UCSD-AML1 (cell line): Measurements from ENCODE around the gene UBE4B.
"Not testable (repeated sequence)": the region's sequence is repeated elsewhere in the genome, so short reads cannot be mapped to it uniquely, and the experiment has no call there.

Source experiments
- DNase-seq: peaks from one replicate; lab custom pipeline; 2025; ENCODE audit not compliant: unreplicated experiment; lab: John Stamatoyannopoulos, UW

UBE4B gene

DNA sequence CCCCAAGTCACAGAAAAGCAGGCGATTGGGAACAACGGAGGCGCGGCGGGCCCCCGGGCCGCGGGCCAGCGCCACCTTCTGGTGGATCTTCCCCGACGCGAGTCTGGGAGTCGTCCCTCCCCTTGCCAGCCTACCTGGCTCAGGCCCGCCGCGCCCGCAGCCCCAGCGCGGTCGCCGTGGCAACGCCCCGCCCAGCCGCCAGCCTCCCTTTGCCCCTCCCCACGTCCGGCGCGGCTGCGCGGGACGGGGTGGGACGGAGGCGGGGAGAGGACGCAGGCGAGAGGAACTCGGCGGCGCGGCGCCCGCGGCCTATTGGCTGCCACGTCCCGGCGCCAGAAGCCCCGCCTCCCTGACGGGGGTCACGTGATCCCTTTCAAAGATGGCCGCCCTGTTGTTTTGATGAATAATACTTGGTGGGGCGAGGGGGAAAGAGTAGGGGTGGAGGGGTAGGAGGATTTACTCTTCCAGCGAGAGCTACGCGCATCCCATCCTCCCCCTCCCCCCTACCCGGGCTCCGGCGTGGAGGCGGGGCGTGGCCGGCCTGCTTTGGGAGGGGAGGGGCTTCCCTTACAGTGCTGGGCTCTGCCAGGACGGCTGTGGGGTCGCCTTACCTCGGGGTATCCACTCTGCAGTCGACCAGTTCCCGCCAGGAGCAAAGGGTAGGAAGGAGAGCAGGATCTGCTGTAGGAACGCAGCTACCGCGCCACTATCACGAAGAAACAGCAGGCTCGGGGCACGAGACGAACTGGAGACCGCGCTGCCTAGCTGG is at the start of gene UBE4B:
Gene UBE4B, plus strand, starts transcription at position 369 of the 769 bp plus-strand sequence. CDS start 713 bp downstream, outside the sequence.
- DNase-seq = peak; percentile 99

DNA sequence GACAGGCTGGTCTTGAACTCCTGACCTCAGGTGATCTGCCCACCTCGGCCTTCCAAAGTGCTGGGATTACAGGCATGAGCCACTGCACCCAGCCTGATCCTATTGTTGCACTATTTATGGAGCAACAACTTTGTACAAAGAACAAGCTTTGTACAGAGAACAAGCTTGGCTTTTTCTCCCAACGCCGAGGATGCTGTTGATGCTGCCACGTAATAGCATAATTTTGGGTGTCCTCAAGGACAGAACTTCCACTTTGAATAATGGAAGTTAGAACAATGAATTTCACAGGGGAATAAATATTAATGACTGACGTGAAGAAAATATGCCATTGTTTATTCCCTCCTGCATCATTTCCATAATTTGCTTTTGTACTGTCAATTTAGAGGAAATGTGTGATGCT is 48.5 kb upstream of the UBE4B start:
- no peak for DNase-seq

- no peak for DNase-seq
Observed at GRCh38 chr1:9985001-9985400, 47.8 kb upstream of the UBE4B start.

GRCh38 chr1:9989773-9990172 is 43.0 kb upstream of the UBE4B start:
- no peak for DNase-seq

DNA sequence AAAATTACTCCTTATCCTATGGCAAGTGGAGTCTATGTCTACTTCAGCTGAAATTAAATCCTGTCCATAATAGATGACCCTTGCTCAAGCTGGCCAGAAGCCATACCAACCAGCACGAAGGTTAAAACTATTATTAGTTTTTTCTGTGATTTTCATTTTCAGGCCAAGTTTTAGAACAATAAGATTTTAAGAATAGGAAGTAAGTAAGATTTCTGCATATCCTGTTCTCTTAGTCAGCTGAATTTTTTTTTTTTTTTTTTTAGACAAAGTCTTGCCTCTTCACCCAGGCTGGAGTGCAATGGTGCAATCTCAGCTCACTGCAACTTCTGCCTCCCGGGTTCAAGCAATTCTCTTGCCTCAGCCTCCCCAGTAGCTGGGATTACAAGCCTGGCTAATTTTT is 41.8 kb upstream of the UBE4B start:
- DNase-seq = no peak

- no peak for DNase-seq
Observed at GRCh38 chr1:9992910-9993309, 39.8 kb upstream of the UBE4B start.

- DNase-seq = no peak
Observed at GRCh38 chr1:9993561-9994075, 39.1 kb upstream of the UBE4B start.

- DNase-seq = no peak
Observed at GRCh38 chr1:9996624-9997582, 35.9 kb upstream of the UBE4B start, which contains the start of gene RBP7. TSS of gene RBP7 (plus strand) at chr1:9997228. CDS start at chr1:9997259, 31 bp downstream.

DNA sequence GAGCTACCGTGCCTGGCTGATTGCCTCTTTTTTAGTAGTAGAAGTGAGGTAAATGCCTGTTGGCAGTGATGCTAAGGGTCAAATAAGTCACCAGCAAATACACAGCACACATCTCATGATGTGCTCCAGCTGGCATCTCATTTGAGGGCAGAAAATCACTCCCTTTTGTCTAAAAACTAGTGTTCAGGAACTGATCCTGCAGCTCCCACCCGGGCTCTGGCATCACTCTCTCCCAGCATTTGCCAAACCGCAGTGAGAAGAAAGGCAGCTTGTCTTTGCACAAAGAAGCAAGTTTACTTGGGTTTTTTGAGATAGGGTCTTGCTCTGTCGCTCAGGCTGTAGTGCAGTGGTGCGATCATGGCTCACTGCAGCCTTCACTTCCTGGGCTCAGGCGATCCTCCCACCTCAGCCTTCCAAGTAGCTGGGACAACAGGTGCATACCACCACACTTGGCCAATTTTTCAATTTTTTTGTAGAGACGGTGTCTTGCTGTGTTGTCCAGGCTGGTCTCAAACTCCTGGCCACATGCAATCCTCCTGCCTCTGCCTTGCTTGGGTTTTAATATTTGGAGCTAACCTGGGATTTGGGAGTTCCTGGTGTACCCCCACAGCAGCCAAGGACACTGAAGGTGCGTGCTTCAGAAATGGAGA is 31.6 kb upstream of the UBE4B start:
- DNase-seq = no peak

DNA sequence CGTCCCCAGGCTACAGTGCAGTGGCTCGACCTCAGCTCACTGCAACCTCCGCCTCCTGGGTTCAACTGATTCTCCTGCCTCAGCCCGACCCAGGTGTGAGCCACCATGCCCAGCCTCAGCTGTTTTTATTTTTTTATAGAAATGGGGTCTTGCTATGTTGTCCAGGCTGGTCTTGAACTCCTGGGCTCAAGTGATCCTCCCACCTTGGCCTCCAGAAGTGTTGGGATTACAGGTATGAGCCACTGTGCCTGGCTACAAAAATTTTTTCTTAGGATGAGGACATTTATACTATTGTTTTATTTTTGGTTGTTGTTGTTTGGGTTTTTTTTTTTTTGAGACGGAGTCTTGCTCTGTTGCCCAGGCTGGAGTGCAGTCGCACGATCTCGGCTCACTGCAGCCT is 27.5 kb upstream of the UBE4B start:
- DNase-seq = not testable (repeated sequence)

DNA sequence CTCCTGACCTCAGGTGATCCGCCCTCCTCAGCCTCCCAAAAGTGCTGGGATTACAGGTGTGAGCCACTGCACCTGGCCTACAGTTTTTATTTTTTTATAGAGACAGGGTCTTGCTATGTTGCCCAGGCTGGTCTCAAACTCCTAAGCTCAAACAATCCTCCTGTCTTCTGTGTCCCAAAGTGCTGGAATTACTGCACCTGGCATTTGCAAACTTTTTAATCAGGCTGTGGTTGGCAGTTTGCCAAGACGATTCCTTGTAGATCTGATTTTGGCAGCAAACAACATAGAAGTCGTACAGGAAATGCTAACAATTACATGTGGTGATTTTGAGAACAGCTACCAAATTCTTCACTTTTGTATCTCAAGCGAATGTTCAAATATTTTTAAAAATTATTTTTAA is 25.6 kb upstream of the UBE4B start:
- DNase-seq = no peak

GRCh38 chr1:10014016-10014415 is 18.7 kb upstream of the UBE4B start:
- DNase-seq = no peak

DNA sequence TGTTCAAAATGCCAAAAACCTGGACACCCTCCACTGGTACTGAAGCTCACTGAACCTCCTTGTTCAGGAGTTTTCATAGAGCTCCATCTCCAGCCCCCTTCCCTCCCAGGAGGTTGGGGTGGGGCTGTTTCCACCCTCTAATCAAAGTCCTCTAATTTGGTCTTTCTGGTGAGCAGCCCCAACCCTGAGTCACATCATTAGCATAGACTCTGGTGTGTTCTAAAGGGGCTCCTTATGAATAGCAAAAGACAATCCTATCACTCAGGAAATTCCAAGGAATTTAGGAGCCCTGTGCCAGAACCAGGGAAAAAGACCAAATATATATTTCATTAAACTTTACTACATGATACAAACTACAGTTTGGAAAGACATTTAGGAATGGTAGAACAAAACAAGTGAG is 13.2 kb upstream of the UBE4B start:
- DNase-seq = no peak

DNA sequence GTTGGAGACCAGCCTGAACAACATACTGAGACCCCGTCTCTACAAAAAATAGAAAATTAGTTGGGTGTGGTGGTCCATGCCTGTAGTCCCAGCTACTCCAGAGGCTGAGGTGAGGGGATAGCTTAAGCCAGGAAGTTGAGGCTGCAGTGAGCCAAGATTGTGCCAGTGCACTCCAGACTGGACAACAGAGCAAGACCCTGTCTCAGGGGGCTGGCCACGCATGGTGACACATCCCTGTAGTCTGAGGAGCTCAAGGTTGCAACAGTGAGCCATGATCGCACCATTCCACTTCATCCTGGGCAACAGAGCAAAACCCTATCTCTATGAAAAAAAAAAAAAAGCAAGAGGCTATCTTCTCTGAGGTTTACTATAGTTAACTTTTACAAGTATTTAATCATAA is 12.7 kb upstream of the UBE4B start:
- no peak for DNase-seq

DNA sequence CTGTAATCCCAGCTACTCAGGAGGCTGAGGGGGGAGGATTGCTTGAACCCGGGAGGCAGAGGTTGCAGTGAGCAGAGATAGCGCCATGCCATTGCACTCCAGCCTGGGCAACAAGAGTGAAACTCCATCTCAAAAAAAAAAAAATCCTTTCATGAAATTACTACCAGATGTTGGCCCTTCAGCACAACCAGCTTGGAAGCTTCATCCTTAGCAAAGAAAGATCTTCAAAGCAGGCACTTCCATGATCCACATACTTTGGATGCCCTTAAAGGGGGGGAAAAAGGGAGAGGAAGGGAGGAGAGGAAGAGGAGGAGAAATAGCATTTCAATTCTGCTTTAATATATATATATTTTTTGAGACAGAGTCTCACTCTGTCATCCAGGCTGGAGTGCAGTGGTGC is 12.1 kb upstream of the UBE4B start:
- DNase-seq = not testable (repeated sequence)

DNA sequence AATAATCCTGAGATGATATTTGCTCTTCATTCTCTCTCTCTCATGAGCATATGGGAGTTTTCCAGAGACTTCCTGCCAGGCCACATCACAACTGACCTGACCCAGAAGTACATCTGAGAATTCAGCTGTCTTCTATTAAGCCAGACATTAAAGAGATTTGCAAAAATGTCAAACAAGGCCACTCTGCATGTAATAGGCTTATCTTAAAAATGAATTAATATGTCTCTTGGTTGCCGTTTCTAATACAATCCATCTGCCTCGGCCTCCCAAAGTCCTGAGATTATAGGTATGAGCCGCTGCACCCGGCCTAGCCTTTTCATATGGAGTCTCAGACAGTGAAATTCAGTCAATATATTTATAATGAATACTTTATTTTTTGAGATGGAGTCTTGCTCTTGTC is 10.8 kb upstream of the UBE4B start:
- DNase-seq = not testable (repeated sequence)

- no peak for DNase-seq
Observed at GRCh38 chr1:10022656-10023055, 10.1 kb upstream of the UBE4B start.

DNA sequence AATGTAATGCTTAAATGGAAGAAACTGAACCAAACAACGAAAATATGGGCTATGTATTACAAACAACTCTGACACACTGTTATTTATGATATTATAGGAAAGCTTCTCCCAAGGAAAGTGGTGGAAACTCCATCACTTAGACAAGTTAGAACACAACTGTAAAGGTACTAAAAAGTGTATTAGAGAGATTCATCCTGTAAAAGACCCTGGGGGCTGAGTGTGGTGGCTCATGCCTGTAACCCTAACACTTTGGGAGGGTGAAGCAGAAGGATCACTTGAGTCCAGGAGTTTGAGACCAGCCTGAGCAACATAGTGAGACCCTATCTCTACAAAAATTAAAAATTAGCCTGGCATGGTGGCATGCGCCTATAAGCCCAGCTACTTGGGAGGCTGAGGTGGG is 7.4 kb upstream of the UBE4B start:
- no peak for DNase-seq

GRCh38 chr1:10027027-10027426 is 5.7 kb upstream of the UBE4B start:
- DNase-seq = no peak

DNA sequence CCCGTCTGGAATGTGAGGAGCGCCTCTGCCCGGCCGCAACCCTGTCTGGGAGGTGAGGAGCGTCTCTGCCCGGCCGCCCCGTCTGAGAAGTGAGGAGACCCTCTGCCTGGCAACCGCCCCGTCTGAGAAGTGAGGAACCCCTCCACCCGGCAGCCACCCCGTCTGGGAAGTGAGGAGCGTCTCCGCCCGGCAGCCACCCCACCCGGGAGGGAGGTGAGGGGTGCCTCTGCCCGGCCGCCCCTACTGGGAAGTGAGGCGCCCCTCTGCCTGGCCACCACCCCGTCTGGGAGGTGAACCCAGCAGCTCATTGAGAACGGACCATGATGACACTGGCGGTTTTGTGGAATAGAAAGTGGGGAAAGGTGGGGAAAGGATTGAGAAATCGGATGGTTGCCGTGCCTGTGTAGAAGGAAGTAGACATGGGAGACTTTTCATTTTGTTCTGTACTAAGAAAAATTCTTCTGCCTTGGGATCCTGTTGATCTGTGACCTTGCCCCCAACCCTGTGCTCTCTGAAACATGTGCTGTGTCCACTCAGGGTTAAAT is 3.7 kb upstream of the UBE4B start:
- not testable (repeated sequence) for DNase-seq

DNA sequence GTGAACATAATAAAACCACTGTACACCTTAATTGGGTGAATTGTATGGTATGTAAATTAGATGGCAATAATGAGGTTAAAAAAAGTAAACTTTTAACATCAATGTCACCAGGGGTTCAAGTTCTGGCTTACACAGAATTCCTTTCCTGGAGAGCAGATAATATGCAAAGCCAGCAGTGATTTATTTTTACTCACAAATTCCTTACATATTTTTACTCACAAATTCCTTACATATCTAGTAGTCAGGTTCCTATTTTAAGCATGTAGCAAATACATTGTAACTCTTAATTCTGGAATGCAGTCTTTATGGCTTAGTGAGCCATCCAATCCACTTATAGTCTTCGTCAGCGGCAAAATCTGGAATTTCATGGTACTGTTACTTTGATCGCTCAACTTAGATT is 1.3 kb upstream of the UBE4B start:
- no peak for DNase-seq
